HTR-8/SVneo (cell line): ENCODE measurements around the gene PHACTR1.

Source experiments
- DNase-seq: peaks from one replicate; pipeline ENCODE4 v3.0.0; 2011; ENCODE audit warnings: low spot score, mixed read lengths; ENCODE audit not compliant: insufficient read length
- FAIRE-seq: peaks from 2 replicates; lab custom pipeline; 2011; peaks lifted over from hg19 to GRCh38; lab: Jason Lieb, UNC

Gene PHACTR1

DNA sequence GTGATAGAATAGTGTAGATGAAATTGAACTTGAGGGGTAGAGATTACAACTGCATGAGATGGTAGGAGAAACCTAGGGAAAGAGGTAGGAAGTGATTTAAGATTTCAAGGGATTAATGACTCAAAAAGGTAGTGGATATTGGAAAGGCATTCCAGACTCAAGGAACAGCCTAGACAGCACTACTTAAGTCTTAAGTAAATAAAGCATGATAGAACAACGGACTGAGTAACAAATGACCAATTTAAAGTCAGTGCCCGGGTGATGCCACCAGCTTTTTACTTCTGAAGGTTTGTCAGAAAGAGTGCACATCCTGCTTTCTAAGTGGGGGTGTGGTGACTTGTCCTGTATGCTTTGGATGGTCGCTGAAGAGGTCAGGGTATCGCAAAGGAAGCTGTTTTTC lies 81.8 kb downstream of the PHACTR1 start:
- FAIRE-seq (no peak), DNase-seq (no peak)

DNA sequence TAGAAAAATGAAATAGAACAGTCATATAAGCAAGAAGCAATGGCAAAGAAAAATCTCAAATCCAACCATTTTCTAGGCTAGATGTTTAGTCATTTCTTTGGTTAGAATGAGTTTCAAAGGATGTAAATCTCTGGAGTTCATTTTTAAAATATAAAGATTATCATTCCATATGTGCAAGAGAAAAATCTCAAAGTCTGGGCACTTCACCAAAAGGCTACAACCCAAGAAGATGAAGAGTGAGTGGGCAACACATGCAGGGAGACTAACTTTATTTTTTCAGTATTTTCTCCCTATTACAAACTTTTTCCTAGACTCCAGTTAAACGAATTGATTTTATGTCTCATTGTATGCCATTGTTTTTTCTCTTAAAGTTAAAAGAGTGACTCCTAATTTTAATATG lies 83.6 kb downstream of the PHACTR1 start:
- FAIRE-seq = no peak
- no peak for DNase-seq

DNA sequence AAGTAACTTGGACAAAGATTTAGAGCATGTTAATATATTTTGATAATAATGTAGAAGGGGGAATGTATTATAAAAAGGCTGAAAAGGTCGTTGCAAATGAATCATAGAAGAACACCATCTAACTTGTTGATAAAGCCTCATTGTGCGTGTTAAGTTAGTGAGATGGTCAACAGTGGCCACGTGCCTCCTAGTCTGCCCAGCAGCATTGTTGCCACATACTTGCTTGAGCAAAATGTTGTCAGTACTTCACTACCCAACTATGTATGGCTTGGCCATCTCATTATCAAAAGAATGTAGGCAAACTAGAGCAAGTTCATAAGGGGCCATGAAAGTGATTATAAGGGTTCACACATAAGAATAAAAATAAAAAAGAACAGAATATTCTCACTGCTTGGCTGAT lies 84.6 kb downstream of the PHACTR1 start:
- peak; percentile 13 for FAIRE-seq
- no peak for DNase-seq

DNA sequence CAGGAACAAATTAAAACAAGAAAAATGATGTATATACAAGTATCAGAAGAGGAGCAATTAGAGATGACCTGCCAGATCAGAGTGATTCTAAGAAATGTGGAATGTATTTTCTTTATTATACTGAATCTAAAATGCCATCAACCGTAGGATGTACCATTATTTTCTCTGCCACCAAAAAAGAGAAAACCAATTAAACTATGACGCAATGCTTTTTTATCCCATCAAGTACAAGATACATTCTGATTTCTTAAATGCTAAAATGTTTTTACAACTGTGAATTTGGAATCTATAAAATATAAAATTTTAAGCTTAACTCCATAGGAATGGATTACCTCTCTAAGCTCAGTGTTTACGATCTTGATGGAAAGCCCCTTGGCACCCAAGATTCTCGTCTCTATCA lies 85.9 kb downstream of the PHACTR1 start:
- no peak for FAIRE-seq

DNA sequence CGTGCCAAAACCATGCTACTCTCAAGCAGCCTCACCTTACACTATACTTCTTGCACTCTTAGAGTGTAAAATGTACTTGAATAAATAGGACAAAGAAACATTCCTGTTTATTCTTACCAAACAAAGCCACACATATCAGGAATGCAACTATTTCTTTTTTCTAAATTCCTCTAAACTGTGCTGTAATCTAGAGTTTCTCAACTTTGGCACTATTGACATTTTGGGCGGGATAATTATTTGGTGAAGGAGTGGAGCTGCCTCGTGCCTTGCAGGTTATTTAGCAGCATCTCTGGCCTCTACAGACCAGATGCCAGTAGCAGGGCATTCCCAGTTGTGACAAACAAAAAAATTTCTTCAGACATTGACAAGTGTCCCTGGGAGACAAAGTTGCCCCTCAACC lies 86.9 kb downstream of the PHACTR1 start:
- DNase-seq = no peak
- FAIRE-seq = no peak

More for the DNA sequence above, 85.9 kb downstream of the PHACTR1 start:
- DNase-seq = no peak

DNA sequence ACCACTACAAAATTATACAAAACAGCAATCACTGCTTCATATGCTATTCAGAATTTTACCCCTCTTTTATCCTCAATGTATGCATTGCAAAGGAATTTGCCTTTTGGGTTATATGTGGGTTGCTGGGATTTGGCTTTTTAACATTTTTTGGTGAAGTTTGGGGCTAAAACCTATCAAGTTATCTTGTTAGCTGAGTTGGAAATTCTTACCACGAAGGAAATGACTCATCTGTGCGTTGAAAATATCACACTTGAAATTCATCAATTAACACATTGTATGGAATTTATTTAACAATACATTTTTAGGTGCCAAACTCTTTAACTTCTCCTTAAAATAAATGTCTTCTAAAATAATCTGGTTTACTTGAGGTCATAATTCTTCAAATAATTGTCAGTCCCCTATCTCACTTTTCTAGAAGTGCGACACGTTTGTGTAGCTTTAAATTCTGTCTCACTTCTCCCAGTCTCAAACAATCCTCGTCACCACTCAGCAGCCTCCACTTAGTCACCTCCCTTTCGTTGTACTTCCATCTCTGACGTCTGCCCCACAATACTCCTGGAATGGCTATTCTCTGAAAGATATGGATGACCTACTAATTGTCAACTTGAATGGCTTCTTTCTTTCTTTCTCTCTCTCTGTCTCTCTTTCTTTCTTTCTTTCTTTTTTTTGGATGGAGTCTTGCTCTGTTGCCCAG lies 88.5 kb downstream of the PHACTR1 start:
- no peak for FAIRE-seq
- no peak for DNase-seq

DNA sequence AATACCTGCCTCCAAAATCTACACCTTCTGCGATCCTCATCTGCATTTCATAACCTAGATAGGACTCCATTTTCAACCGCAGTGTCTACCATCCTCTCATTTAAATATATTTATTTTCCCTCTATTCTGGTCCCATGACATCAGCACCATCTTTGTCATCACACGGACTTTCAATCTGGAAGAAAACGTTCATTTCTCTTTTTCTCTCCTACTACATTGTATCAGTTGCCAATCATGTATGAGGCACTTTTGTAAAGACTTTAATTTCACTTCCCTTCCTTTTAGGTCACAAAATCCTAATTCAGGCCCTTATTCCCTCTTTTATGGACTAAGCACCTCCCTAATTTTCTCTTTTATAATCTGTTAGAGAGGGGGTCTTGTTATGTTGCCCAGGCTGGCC lies 89.6 kb downstream of the PHACTR1 start:
- DNase-seq (no peak), FAIRE-seq (no peak)

DNA sequence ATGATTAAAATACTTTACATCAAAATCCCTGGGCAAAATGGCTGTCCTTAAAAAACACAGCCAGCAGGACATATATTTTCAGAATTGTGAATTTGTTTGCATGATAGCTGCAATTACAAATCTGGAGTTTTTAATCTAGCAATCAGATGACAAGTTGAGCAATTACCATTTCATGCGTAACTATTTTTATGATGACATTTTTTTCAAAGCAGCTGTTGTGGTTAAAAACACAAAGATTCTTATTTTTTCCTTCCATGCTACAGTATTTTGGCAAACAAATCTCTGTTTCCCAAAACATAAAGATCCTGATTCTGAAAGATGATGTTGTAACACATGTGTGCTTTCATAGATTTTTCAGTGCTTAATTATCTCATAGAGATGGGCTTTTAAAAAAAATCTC lies 90.2 kb downstream of the PHACTR1 start:
- no peak for FAIRE-seq
- no peak for DNase-seq

DNA sequence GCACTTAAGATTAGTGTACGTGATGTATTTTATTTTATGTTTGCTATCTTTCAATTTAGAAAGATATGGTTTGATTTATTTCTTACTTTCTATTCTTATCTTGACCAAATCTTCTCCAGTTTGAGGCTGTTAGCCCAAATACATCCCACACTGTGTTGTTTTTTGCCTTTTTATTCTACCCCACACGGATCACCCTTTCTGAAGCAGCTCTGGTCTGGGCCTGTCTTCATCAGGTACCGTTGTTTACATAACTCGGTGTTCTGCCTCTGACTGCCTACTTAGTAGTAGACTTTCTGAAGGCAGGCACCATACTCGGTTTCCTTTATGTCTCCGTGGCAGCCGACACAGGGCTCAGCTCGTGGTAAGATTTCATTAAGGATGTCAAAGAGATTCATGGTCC lies 95.0 kb downstream of the PHACTR1 start:
- no peak for DNase-seq
- FAIRE-seq = no peak

DNA sequence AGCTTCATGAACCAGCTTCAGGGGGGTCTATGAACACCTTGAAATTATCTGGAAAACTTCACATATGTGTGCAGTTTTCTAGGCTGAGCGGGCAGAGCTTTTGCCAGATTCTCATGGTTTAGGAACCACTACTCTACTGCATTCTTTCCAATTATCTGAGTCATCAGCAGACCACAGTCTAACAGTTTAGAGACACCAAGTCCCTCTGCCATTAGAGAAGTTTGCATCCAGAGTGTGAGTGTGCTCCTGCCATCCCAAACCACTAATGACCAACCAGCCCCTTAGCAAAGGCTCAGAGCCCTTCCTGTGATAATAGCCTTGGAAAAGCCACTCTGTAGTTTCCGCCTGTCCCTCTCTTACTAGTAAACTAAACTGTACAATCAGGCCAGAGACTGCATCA lies 96.8 kb downstream of the PHACTR1 start:
- FAIRE-seq = no peak

DNA sequence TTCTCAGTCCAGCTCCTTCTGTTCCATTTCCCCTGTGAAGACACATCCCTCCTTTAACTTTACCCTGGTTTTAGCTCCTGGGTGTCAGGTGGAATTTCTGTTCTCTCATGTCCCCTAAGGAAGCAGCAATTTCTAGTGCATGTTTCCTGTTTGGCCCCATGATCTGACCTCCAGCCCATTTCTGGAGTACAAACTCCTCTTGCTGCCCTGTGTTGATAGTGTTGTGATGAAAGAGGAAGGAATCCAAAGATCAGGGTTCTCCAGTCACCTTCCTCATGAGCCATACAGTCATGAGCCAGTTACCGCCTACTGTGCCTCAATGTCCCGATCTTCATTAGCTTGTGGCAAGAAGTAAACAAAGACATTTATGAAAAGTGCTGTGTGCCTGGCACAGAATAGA lies 97.4 kb downstream of the PHACTR1 start:
- DNase-seq (no peak), FAIRE-seq (no peak)

More for the DNA sequence above, 96.8 kb downstream of the PHACTR1 start:
- no peak for DNase-seq

DNA sequence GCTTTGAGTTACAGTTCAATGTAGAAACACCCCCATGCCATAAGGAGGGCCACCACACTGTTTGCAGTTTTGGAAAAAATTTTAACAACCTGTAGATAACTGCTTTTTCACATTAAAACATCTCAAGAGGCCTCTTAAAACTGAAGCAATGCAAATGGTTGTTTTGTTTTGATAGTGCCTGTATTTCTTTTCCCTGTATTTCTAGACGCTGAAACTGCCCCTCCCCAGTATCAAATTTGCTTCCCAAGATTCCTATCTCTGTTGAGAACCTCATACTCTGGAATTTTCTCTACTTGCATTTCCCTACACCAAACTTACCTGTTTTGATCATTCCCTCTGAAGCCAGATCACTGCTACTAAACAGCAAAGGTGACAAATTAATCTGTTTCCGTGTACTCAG lies 98.5 kb downstream of the PHACTR1 start:
- no peak for DNase-seq
- FAIRE-seq = no peak

DNA sequence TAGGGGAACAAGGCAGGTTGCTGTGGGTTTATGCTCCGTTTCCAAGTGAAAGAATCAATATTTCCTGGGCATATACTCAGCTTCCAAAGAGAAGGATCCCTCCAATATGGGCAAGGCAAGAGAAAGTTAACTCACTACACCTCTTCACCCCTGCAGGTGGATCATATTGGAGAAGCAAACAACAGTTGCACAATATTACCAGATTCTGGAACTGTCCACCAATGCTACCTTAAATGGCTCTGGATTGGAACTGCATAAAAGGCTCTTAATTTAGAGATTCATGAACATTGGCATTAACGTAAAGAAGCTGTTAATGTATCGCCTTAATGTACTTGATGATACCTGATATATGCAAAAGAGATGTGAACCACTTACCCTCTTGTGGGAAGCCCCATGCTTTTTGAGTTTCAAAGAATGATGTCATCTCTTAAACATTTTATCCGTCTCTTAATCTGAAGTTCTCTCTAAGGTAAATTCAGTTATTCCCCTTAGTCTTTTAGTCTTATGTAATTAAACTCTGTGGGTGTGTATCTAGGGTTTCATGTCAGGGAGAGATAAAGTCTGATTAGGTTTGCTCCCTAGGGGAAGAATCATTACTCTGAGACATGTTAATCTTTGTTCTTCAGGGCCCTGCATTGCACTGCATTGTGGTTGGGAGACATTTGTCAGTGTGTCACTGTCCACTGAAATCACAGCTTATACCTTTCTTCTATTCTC lies 99.5 kb downstream of the PHACTR1 start:
- FAIRE-seq = no peak

DNA sequence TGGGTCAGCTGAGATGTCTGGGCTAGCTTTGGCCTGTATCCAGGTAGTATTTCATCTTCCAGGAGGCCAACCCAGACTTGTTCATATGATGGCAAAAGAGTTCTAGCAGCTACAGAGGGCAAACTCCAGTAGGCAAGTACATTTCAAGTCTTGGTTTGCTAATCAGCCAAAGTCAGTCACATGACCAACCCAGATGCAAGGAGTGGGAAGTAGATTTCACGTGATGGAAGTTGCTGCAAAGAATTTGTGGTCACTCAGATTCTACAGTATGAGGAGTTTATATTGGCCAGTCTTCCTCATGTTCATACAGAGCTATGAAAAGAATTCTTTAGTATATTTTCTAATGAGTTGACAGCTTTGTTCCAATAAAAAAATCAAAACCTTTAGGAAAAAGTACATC lies 101.8 kb downstream of the PHACTR1 start:
- no peak for FAIRE-seq

More for the DNA sequence above, 99.5 kb downstream of the PHACTR1 start:
- DNase-seq = no peak

DNA sequence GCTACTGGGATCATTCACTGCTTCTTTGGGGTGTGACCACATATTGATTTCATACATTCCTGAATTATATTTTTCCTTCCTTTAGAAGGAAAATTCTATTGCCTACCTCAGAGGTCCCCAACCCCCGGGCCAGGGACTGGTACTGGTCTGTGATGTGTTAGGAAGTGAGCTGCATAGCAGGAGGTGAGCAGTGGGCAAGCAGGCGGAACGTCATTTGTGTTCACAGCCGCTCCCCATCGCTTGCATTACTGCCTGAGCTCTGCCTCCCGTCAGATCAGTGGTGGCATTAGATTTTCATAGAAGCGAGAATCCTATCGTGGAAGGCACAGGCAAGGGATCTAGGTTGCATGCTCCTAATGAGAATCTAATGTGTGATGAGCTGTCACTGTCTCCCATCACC lies 107.3 kb downstream of the PHACTR1 start:
- DNase-seq (no peak), FAIRE-seq (no peak)

More for the DNA sequence above, 101.8 kb downstream of the PHACTR1 start:
- no peak for DNase-seq

DNA sequence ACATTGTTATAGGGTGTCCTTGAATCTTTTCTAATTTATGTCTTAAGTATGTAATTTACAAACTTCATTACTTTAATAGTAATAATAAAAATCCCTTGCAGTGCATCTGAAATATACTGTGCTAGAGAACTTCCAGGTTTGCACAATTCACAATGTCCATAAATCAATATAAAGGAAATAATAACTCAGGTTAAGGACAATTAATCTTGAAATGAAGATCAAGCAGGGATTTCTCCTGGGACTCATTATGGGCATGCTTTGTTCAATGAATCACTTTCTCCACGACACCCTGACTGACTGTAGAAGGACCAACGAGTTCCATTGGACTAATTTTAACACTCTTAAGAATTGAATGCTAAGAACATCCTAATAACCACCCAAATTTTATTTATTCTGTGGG lies 110.0 kb downstream of the PHACTR1 start:
- FAIRE-seq = no peak
- DNase-seq = no peak

DNA sequence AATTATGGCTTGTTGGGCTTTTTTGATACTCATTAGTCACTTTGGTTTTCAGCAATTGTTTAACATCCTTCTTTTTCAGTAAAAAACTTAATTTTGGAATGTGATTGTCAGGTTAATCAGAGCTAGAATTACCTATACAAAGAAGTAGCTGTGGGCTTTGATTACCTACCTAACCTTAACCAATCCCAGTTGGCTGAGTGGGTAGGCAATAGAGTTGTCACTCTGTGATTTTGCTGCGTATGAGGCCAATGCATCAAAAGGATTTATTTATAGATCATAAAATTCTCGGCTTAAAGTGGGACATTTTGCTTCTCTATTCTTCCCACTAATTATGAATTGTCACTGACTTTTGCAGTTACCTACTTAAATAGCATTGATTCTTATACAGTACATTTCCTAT lies 111.4 kb downstream of the PHACTR1 start:
- DNase-seq = no peak
- FAIRE-seq = no peak

DNA sequence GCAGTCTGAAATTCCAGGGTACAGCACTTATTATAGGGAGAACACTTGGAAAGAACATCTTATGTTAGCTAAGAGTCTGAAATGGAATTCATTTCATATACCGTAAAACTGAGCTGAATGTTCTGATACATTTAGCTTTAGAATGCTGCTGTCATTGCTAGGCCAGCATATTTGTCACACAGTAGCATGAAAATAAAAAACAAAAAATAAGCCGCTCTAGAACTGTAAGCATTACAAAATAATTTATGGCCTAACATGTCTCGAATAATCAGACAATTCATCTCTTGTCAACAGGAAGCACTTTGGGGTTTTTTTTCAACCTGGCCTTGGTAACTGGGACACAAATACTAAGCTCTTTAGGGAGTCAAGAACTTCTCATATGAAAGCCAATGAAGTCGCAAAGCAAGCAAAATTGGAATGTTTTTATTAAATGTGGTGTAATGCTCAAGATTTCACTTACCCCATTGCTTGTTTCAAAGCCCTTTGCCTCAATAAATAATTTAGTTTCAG lies 115.7 kb downstream of the PHACTR1 start:
- no peak for FAIRE-seq
- DNase-seq = no peak

DNA sequence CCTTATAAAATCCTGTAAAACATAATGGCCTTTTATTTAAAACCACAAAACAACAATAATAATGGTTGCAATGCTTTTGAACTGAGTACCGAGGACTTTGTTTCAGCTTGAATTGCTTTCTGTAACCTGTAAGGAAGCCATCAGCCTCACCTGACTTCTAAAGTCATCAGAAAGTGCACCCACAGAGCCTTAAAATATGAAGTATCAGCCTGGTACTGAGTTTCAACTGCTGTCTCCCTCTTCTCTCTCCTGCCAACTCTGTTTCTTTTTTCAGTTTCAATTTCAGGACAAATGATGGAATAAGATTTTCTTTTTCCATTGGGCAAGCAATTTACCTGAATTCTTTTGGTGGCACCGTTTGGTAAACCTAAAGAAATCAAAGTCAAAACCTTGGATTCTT lies 119.4 kb downstream of the PHACTR1 start:
- no peak for FAIRE-seq
- no peak for DNase-seq

DNA sequence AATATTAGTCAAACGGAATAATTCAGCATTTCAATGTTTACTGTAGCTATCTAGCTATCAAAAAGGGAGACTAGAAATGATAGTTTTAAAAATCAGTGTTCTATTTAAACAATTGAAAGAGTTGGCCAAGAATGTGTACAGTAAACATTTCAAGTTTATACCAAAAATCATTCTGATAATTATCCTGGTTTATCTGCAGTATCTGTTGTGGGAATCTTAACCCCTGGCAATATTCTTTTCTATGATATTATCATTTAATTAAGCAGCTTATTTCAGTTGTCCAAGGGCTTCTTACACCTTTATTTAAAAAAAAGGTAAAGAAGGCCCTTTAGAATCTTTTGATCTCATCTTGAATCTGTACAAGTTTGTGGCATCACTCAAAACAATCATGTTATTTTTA lies 125.1 kb downstream of the PHACTR1 start:
- FAIRE-seq (no peak), DNase-seq (no peak)

DNA sequence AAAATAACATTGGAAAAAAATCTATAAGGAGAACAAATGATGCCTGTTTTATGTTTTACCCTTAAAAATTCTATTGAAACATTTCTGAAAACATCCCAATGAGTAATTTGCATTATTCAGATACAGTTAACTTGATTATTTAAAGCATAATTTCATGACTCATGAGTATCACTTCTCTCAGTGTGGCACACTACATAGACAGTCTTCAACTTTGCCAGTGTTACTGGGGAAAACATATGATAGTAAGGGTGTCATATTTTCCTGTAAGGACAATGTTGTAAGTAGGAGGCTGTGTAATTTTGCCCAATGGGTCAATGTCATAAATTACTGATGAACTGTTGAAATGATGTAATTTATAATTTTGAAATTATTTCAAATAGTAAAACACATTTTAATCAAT lies 125.5 kb downstream of the PHACTR1 start:
- no peak for FAIRE-seq
- DNase-seq = no peak

DNA sequence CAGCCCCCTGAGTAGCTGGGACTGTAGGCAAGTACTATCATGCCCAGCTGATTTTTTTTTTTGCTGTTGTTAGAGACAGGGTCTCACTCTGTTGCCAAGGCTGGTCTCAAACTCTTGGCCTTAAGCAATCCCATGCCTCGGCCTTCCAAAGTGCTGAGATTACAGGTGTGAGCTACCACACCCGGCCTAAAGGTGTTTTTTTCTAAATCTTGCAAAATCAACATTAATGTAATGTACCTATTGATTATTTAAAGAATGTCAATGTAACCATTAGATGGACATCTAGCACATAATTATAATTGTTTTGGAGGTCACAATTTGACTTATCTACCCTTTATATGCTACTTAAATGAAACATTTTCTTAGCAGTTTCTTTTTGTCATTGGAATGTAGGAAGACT lies 126.1 kb downstream of the PHACTR1 start:
- FAIRE-seq (no peak), DNase-seq (no peak)
